ENCODE measurements around the gene SLC1A3.

DNA sequence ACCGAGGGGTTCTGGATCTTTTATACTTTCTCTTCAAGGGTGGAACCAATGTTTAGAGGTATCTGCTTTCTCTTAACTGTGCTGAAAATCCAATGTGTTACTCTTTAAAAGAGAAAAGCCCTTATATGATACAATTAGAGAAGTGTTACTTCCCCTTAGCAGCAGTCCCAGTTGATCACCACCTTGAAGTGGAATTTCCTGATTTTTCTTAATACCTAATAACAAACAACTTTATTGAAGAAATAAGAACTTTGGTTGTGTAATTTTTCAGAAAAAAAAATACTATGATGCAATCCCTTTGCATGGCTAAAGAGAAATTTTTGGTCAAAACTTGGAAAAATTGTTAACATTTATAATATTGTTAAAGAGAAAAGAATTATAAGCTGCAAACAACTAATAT, 24.7 kb downstream of the SLC1A3 start:
- TF ChIP-seq, protein P1, sequence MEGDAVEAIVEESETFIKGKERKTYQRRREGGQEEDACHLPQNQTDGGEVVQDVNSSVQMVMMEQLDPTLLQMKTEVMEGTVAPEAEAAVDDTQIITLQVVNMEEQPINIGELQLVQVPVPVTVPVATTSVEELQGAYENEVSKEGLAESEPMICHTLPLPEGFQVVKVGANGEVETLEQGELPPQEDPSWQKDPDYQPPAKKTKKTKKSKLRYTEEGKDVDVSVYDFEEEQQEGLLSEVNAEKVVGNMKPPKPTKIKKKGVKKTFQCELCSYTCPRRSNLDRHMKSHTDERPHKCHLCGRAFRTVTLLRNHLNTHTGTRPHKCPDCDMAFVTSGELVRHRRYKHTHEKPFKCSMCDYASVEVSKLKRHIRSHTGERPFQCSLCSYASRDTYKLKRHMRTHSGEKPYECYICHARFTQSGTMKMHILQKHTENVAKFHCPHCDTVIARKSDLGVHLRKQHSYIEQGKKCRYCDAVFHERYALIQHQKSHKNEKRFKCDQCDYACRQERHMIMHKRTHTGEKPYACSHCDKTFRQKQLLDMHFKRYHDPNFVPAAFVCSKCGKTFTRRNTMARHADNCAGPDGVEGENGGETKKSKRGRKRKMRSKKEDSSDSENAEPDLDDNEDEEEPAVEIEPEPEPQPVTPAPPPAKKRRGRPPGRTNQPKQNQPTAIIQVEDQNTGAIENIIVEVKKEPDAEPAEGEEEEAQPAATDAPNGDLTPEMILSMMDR (IDR thresholded peaks at IDR 0.05; ENCODE audit: low read depth, low read length) = no peak
- TF ChIP-seq EZH2phosphoT487 (IDR thresholded peaks at IDR 0.05; ENCODE audit: low read depth) = no peak

All from OCI-LY3 (cell line).